Dendritic cell treated with granulocyte-macrophage colony-stimulating factor and Interleukin-4, amounts not matched to agents 40 ng/mL and 50 ng/mL, for 4 days (primary cell): Measurements from ENCODE around the gene NUMBL.

Experiments
- H3K27ac Mint-ChIP-seq: one replicate; pipeline ENCODE4 v1.8.0; 2022; ENCODE audit warnings: mild to moderate bottlenecking, mixed read lengths
- H3K27me3 Mint-ChIP-seq: one replicate; pipeline ENCODE4 v1.8.0; 2022; ENCODE audit warnings: mild to moderate bottlenecking, mixed read lengths
- H3K36me3 Mint-ChIP-seq: one replicate; pipeline ENCODE4 v1.8.0; 2022; ENCODE audit warnings: low read depth, mixed read lengths
- H3K4me1 Mint-ChIP-seq: one replicate; pipeline ENCODE4 v1.8.0; 2022; ENCODE audit warnings: low read depth, mixed read lengths
- H3K4me3 Mint-ChIP-seq: one replicate; pipeline ENCODE4 v1.8.0; 2022; ENCODE audit warnings: mild to moderate bottlenecking, moderate library complexity, mixed read lengths
- H3K9me3 Mint-ChIP-seq: one replicate; pipeline ENCODE4 v1.8.0; 2022; ENCODE audit warnings: mixed read lengths
- intact Hi-C: fragments of 100-400 bp; cut with micrococcal nuclease; formaldehyde crosslinking; loops from one replicate; pipeline ENCODE4 v1.15.0; 2022

NUMBL gene

DNA sequence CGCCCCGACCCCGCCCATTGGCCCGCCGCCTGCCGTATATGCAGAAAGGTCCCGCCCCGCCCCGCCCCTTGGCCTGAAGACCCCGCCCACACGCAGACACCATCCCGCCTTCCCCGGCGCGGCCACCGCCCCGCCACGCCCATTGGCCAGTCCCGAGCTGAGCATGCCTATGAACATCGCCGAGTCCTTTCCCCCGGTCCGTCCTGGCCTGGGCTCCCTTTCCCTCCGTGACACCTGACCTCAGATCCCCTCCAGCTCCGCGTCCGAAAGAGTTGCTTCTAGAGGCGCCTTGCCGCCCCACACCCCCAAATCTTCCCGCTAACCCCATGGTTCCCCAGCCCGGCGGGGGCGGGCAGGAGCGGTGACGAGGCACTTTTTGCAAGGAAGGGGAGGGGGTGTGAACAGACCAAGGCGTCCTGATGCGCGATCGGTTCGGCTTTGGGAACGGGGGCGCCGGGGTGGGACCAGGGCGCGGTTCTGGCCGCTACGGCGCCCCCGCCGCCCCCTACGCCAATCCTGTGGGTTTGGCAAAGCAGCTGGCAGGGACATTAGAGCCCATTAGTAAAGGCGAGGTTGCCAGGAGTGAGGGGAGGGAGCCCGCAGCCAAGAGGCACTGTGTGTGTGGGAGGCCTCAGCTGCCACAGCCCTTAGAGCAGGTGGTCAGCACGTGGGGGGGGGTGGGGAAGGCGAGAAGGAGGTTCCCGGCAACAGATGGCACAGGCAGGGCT lies 406 bp upstream of the NUMBL start:
- Mint-ChIP-seq H3K4me1 (peaks cover 12% of the 10 kb centered on the region), H3K36me3 (peaks cover 57% of the 10 kb centered on the region), H3K4me3 (peak overlapping the region; percentile 95), H3K27ac (peak overlapping the region; percentile 97), H3K27me3 (no peaks in the 10 kb centered on the region), H3K9me3 (no peaks in the 10 kb centered on the region)
- intact Hi-C loops = loop anchor here (2.0 kb wide), 1 partner anchor 28 kb away; no protein-coding TSS in a partner anchor

GRCh38 chr19:40689339-40690049 lies 957 bp downstream of the NUMBL start:
- Mint-ChIP-seq H3K4me3 (peak overlapping the region; percentile 56), H3K4me1 (peaks cover 19% of the 10 kb centered on the region), H3K27me3 (no peaks in the 10 kb centered on the region), H3K9me3 (no peaks in the 10 kb centered on the region), H3K27ac (no peak overlapping the region), H3K36me3 (peaks cover 57% of the 10 kb centered on the region)
- intact Hi-C loops = loop anchor here (2.0 kb wide), 1 partner anchor 27 kb away; no protein-coding TSS in a partner anchor

DNA sequence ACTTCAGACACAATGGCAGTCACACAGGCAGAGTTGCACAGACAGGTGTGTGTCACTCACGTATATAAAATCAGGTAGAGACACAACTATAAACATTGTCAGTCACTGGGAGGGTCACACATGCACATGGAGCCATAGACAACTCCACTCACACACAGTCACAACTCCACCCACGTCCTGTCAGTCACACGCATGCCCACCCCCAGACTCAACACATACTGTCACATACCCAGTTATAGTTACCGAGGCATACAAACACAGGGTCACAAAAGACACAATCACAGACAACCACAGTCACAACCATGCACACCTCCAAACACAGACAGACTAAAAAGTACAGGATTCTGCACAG lies 1.5 kb downstream of the NUMBL start:
- Mint-ChIP-seq H3K27ac (no peak overlapping the region), H3K9me3 (no peaks in the 10 kb centered on the region), H3K27me3 (no peaks in the 10 kb centered on the region), H3K4me3 (no peak overlapping the region), H3K36me3 (peaks cover 56% of the 10 kb centered on the region), H3K4me1 (peaks cover 19% of the 10 kb centered on the region)
- intact Hi-C loops = no loop called here

GRCh38 chr19:40688309-40688708 lies 2.1 kb downstream of the NUMBL start:
- Mint-ChIP-seq H3K27me3 (no peaks in the 10 kb centered on the region), H3K4me1 (peaks cover 19% of the 10 kb centered on the region), H3K36me3 (peaks cover 50% of the 10 kb centered on the region), H3K4me3 (no peak overlapping the region), H3K27ac (no peak overlapping the region), H3K9me3 (no peaks in the 10 kb centered on the region)
- intact Hi-C loops = no loop called here

DNA sequence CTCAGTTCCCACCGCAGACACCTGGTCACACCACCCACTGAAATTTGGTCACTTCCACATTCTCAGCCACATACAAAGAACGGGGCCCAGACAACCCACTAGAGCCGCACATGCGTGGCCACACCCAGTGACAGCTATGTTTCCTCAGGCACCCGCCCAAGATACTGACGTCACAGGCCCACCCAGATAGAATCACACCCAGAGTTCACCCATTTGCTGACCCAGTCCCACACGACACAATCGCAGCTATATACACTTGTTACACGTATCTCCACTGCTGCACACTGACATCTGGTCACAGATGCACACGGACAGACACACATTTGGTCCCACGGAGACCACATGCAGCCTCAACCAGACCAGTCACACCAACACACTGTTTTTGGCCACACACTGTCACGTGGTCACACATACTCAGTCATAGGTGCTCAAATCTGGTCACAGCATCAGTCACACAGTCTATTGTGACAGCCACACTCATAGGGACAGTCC lies 2.9 kb downstream of the NUMBL start:
- Mint-ChIP-seq H3K4me3 (no peak overlapping the region), H3K4me1 (peaks cover 19% of the 10 kb centered on the region), H3K27ac (no peak overlapping the region), H3K36me3 (peaks cover 48% of the 10 kb centered on the region), H3K9me3 (no peaks in the 10 kb centered on the region), H3K27me3 (no peaks in the 10 kb centered on the region)
- intact Hi-C loops = no loop called here

- Mint-ChIP-seq H3K4me3 (no peak overlapping the region), H3K4me1 (peaks cover 19% of the 10 kb centered on the region), H3K27ac (no peak overlapping the region), H3K9me3 (no peaks in the 10 kb centered on the region), H3K27me3 (no peaks in the 10 kb centered on the region), H3K36me3 (peaks cover 48% of the 10 kb centered on the region)
- intact Hi-C loops = no loop called here
These were observed 3.4 kb downstream of the NUMBL start for GRCh38 chr19:40686882-40687524.

GRCh38 chr19:40685563-40685962 lies 4.9 kb downstream of the NUMBL start:
- H3K27ac Mint-ChIP-seq = no peak overlapping the region
- intact Hi-C loops = no loop called here
- H3K9me3 Mint-ChIP-seq = no peaks in the 10 kb centered on the region
- peaks cover 7% of the 10 kb centered on the region for H3K4me1 Mint-ChIP-seq
- no peak overlapping the region for H3K4me3 Mint-ChIP-seq
- no peaks in the 10 kb centered on the region for H3K27me3 Mint-ChIP-seq
- peaks cover 45% of the 10 kb centered on the region for H3K36me3 Mint-ChIP-seq

DNA sequence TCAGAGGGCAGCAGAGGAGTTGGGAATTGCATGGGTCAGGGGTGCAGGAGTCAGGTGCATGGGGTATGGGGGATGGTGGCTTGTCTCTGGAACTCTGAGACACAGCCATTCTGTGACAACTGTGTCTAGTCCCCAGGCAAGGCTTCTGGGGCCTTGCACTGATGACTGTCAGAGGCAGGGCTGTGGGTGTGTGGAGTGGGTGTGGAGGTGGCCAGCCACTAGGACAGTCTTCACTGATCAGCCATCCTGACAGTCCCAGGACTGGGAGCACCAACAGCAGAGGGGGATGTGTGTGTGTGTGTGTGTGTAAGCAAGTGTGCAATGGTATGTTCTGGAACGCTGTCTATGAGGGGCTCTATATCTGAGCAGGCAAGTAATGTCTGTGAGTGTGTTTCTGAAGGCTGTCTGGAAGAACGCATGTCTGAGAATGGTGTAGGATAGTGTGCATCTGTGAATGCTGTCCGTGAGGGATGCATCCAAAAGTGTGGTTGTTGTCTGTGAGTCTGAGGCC lies 5.4 kb downstream of the NUMBL start:
- no peak overlapping the region for H3K27ac Mint-ChIP-seq
- no peaks in the 10 kb centered on the region for H3K9me3 Mint-ChIP-seq
- no peak overlapping the region for H3K4me3 Mint-ChIP-seq
- H3K27me3 Mint-ChIP-seq = no peaks in the 10 kb centered on the region
- H3K36me3 Mint-ChIP-seq = peaks cover 50% of the 10 kb centered on the region
- H3K4me1 Mint-ChIP-seq = peaks cover 7% of the 10 kb centered on the region
- intact Hi-C loops = no loop called here

DNA sequence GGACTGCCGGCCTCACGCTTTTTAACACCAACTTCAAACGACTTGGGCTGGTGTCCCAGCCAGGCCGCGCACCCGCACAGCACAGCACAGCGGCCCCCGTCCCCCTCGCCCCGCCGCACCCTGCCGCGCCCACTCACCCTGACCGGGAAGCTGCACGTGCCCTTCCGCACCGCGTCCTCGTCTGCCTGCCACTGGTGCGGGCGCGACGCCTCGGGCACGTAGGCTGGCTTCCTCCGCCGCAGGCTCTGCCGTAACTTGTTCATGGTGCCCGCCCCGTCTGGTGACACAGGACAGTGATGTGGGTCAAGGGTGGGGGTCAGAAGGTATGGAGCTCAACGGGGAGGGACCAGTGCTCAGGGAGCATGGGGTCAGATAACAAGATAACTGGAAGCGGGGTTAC lies 6.2 kb downstream of the NUMBL start:
- Mint-ChIP-seq H3K27ac (no peak overlapping the region), H3K4me3 (no peak overlapping the region), H3K27me3 (no peaks in the 10 kb centered on the region), H3K36me3 (peaks cover 58% of the 10 kb centered on the region), H3K4me1 (peaks cover 7% of the 10 kb centered on the region), H3K9me3 (no peaks in the 10 kb centered on the region)
- intact Hi-C loops = no loop called here

- peaks cover 7% of the 10 kb centered on the region for H3K4me1 Mint-ChIP-seq
- no peak overlapping the region for H3K4me3 Mint-ChIP-seq
- H3K9me3 Mint-ChIP-seq = no peaks in the 10 kb centered on the region
- H3K27me3 Mint-ChIP-seq = no peaks in the 10 kb centered on the region
- peaks cover 67% of the 10 kb centered on the region for H3K36me3 Mint-ChIP-seq
- intact Hi-C loops = no loop called here
- no peak overlapping the region for H3K27ac Mint-ChIP-seq
These were observed 7.0 kb downstream of the NUMBL start for GRCh38 chr19:40683437-40683836.

GRCh38 chr19:40682431-40682964 lies 8.0 kb downstream of the NUMBL start:
- Mint-ChIP-seq H3K4me1 (peaks cover 7% of the 10 kb centered on the region), H3K27me3 (no peaks in the 10 kb centered on the region), H3K36me3 (peaks cover 76% of the 10 kb centered on the region), H3K9me3 (no peaks in the 10 kb centered on the region), H3K4me3 (no peak overlapping the region), H3K27ac (no peak overlapping the region)
- intact Hi-C loops = no loop called here

DNA sequence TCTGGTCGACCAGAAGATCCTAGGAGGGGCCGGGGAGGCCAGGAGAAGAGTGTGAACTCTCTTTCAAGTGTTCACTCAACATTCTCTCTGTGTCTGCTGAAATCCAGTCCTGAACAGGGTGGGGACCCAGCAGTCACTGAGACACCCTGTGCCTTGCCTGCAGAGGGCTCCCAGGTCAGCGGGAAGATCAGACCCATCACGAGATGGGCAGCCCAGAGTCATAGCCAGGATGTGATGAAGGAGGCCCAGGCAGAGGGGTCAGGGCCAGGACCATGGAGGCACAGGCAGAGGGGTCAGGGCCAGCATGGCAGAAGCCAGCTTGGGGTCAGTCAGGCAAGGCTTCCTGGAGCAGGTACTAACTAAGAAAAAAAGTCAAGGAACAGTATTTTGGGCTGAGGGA lies 9.4 kb downstream of the NUMBL start:
- intact Hi-C loops = no loop called here
- H3K4me3 Mint-ChIP-seq = no peak overlapping the region
- H3K36me3 Mint-ChIP-seq = peaks cover 80% of the 10 kb centered on the region
- H3K27me3 Mint-ChIP-seq = no peaks in the 10 kb centered on the region
- no peak overlapping the region for H3K27ac Mint-ChIP-seq
- no peaks in the 10 kb centered on the region for H3K9me3 Mint-ChIP-seq
- H3K4me1 Mint-ChIP-seq = peaks cover 7% of the 10 kb centered on the region

- Mint-ChIP-seq H3K27me3 (no peaks in the 10 kb centered on the region), H3K27ac (no peak overlapping the region), H3K9me3 (no peaks in the 10 kb centered on the region), H3K4me3 (no peak overlapping the region), H3K4me1 (no peaks in the 10 kb centered on the region), H3K36me3 (peaks cover 59% of the 10 kb centered on the region)
- intact Hi-C loops = no loop called here
These were observed 13.3 kb downstream of the NUMBL start for GRCh38 chr19:40677156-40677555.

- H3K27me3 Mint-ChIP-seq = no peaks in the 10 kb centered on the region
- H3K9me3 Mint-ChIP-seq = no peaks in the 10 kb centered on the region
- no peak overlapping the region for H3K27ac Mint-ChIP-seq
- peaks cover 37% of the 10 kb centered on the region for H3K36me3 Mint-ChIP-seq
- H3K4me3 Mint-ChIP-seq = no peak overlapping the region
- no peaks in the 10 kb centered on the region for H3K4me1 Mint-ChIP-seq
- intact Hi-C loops = no loop called here
These were observed 16.2 kb downstream of the NUMBL start for GRCh38 chr19:40674291-40674690.
